Activated naive CD8-positive, alpha-beta T cell treated with anti-CD3 and anti-CD28 coated beads, Interleukin-2, amount 50 U/mL, for 24 hours (primary cell): ENCODE measurements around the gene SLC24A4.

ENCODE experiments used
- ATAC-seq: fragments of 150-1000 bp; cut with Tn5 transposase; one replicate; pipeline ENCODE4 v1.10.0; 2021
- DNase-seq: peaks from one replicate; pipeline ENCODE4 v3.0.0; 2021
- H3K27ac Mint-ChIP-seq: one replicate; pipeline ENCODE4 v1.8.0; 2021; ENCODE audit warnings: mild to moderate bottlenecking, mixed read lengths
- H3K27me3 Mint-ChIP-seq: one replicate; pipeline ENCODE4 v1.8.0; 2021; ENCODE audit warnings: mixed read lengths
- H3K36me3 Mint-ChIP-seq: one replicate; pipeline ENCODE4 v1.8.0; 2021; ENCODE audit warnings: low read depth, mixed read lengths
- H3K4me1 Mint-ChIP-seq: one replicate; pipeline ENCODE4 v1.8.0; 2021; ENCODE audit warnings: mixed read lengths
- H3K4me3 Mint-ChIP-seq: one replicate; pipeline ENCODE4 v1.8.0; 2021; ENCODE audit warnings: mild to moderate bottlenecking, moderate library complexity, mixed read lengths
- H3K9me3 Mint-ChIP-seq: one replicate; pipeline ENCODE4 v1.8.0; 2021; ENCODE audit warnings: mixed read lengths

SLC24A4 gene

GRCh38 chr14:92413379-92413778 lies 90.4 kb downstream of the SLC24A4 start:
- Mint-ChIP-seq H3K4me3 (no peak overlapping the region), H3K4me1 (no peaks in the 10 kb centered on the region), H3K27ac (no peak overlapping the region), H3K36me3 (no peaks in the 10 kb centered on the region), H3K9me3 (no peaks in the 10 kb centered on the region), H3K27me3 (peaks cover 8% of the 10 kb centered on the region)
- ATAC-seq (no peak), DNase-seq (no peak)

- ATAC-seq = no peak
- Mint-ChIP-seq H3K27me3 (peaks cover 8% of the 10 kb centered on the region), H3K36me3 (no peaks in the 10 kb centered on the region), H3K4me3 (no peak overlapping the region), H3K27ac (no peak overlapping the region), H3K4me1 (no peaks in the 10 kb centered on the region), H3K9me3 (no peaks in the 10 kb centered on the region)
- no peak for DNase-seq
Measured at GRCh38 chr14:92414690-92415445, 91.9 kb downstream of the SLC24A4 start.

- Mint-ChIP-seq H3K27ac (no peak overlapping the region), H3K27me3 (peaks cover 8% of the 10 kb centered on the region)
Measured at GRCh38 chr14:92415969-92416368, 93.0 kb downstream of the SLC24A4 start.

GRCh38 chr14:92416544-92416943 lies 93.6 kb downstream of the SLC24A4 start:
- ATAC-seq = no peak
- Mint-ChIP-seq H3K4me1 (no peaks in the 10 kb centered on the region), H3K36me3 (no peaks in the 10 kb centered on the region), H3K27me3 (peaks cover 8% of the 10 kb centered on the region), H3K4me3 (no peak overlapping the region), H3K9me3 (no peaks in the 10 kb centered on the region), H3K27ac (no peak overlapping the region)
- no peak for DNase-seq

More at GRCh38 chr14:92415969-92416368, 93.0 kb downstream of the SLC24A4 start:
- Mint-ChIP-seq H3K4me3 (no peak overlapping the region), H3K36me3 (no peaks in the 10 kb centered on the region), H3K4me1 (no peaks in the 10 kb centered on the region), H3K9me3 (no peaks in the 10 kb centered on the region)
- DNase-seq = no peak
- no peak for ATAC-seq

- Mint-ChIP-seq H3K27me3 (peaks cover 4% of the 10 kb centered on the region), H3K4me1 (no peaks in the 10 kb centered on the region), H3K36me3 (no peaks in the 10 kb centered on the region), H3K27ac (no peak overlapping the region), H3K9me3 (no peaks in the 10 kb centered on the region), H3K4me3 (no peak overlapping the region)
- no peak for ATAC-seq
- no peak for DNase-seq
Measured at GRCh38 chr14:92417759-92418158, 94.8 kb downstream of the SLC24A4 start.

GRCh38 chr14:92421751-92422150 lies 98.8 kb downstream of the SLC24A4 start:
- Mint-ChIP-seq H3K4me1 (peaks cover 10% of the 10 kb centered on the region), H3K27me3 (no peaks in the 10 kb centered on the region), H3K4me3 (no peak overlapping the region), H3K9me3 (no peaks in the 10 kb centered on the region), H3K36me3 (no peaks in the 10 kb centered on the region), H3K27ac (no peak overlapping the region)
- ATAC-seq (no peak), DNase-seq (no peak)

- Mint-ChIP-seq H3K27ac (no peak overlapping the region), H3K4me3 (no peak overlapping the region), H3K4me1 (peaks cover 10% of the 10 kb centered on the region), H3K27me3 (no peaks in the 10 kb centered on the region), H3K9me3 (no peaks in the 10 kb centered on the region), H3K36me3 (no peaks in the 10 kb centered on the region)
- no peak for ATAC-seq
- no peak for DNase-seq
Measured at GRCh38 chr14:92425101-92425500, 102.1 kb downstream of the SLC24A4 start.

GRCh38 chr14:92426237-92426636 lies 103.3 kb downstream of the SLC24A4 start:
- no peak overlapping the region for H3K4me3 Mint-ChIP-seq
- H3K4me1 Mint-ChIP-seq = peaks cover 10% of the 10 kb centered on the region
- H3K36me3 Mint-ChIP-seq = no peaks in the 10 kb centered on the region
- H3K27ac Mint-ChIP-seq = no peak overlapping the region
- H3K27me3 Mint-ChIP-seq = no peaks in the 10 kb centered on the region
- H3K9me3 Mint-ChIP-seq = no peaks in the 10 kb centered on the region
- no peak for DNase-seq
- ATAC-seq = no peak

GRCh38 chr14:92427096-92427495 lies 104.1 kb downstream of the SLC24A4 start:
- no peak overlapping the region for H3K4me3 Mint-ChIP-seq
- H3K9me3 Mint-ChIP-seq = no peaks in the 10 kb centered on the region
- DNase-seq (no peak), ATAC-seq (no peak)
- H3K27me3 Mint-ChIP-seq = no peaks in the 10 kb centered on the region
- H3K27ac Mint-ChIP-seq = no peak overlapping the region
- H3K36me3 Mint-ChIP-seq = no peaks in the 10 kb centered on the region
- H3K4me1 Mint-ChIP-seq = peaks cover 10% of the 10 kb centered on the region

GRCh38 chr14:92430686-92431085 lies 107.7 kb downstream of the SLC24A4 start:
- Mint-ChIP-seq H3K4me1 (peaks cover 9% of the 10 kb centered on the region), H3K9me3 (no peaks in the 10 kb centered on the region), H3K27ac (no peak overlapping the region), H3K4me3 (no peak overlapping the region), H3K36me3 (no peaks in the 10 kb centered on the region), H3K27me3 (no peaks in the 10 kb centered on the region)
- DNase-seq = no peak
- ATAC-seq = no peak

- H3K4me3 Mint-ChIP-seq = no peak overlapping the region
- no peaks in the 10 kb centered on the region for H3K9me3 Mint-ChIP-seq
- no peaks in the 10 kb centered on the region for H3K36me3 Mint-ChIP-seq
- H3K27me3 Mint-ChIP-seq = no peaks in the 10 kb centered on the region
- no peak for ATAC-seq
- no peak overlapping the region for H3K27ac Mint-ChIP-seq
- H3K4me1 Mint-ChIP-seq = peaks cover 3% of the 10 kb centered on the region
- DNase-seq = no peak
Measured at GRCh38 chr14:92431199-92431725, 108.3 kb downstream of the SLC24A4 start.

- no peaks in the 10 kb centered on the region for H3K36me3 Mint-ChIP-seq
Measured at GRCh38 chr14:92433407-92433806, 110.4 kb downstream of the SLC24A4 start.

GRCh38 chr14:92435154-92435553 lies 112.2 kb downstream of the SLC24A4 start:
- Mint-ChIP-seq H3K9me3 (peaks cover 5% of the 10 kb centered on the region), H3K4me1 (peaks cover 14% of the 10 kb centered on the region), H3K4me3 (no peak overlapping the region), H3K36me3 (no peaks in the 10 kb centered on the region), H3K27me3 (no peaks in the 10 kb centered on the region), H3K27ac (no peak overlapping the region)
- no peak for DNase-seq
- no peak for ATAC-seq

More at GRCh38 chr14:92433407-92433806, 110.4 kb downstream of the SLC24A4 start:
- Mint-ChIP-seq H3K4me3 (no peak overlapping the region), H3K27ac (no peak overlapping the region), H3K27me3 (no peaks in the 10 kb centered on the region), H3K4me1 (peaks cover 2% of the 10 kb centered on the region), H3K9me3 (peaks cover 5% of the 10 kb centered on the region)
- no peak for DNase-seq
- no peak for ATAC-seq

- Mint-ChIP-seq H3K4me1 (peaks cover 18% of the 10 kb centered on the region), H3K27ac (no peak overlapping the region), H3K4me3 (no peak overlapping the region), H3K36me3 (no peaks in the 10 kb centered on the region), H3K27me3 (no peaks in the 10 kb centered on the region), H3K9me3 (peaks cover 5% of the 10 kb centered on the region)
- DNase-seq (no peak), ATAC-seq (no peak)
Measured at GRCh38 chr14:92436115-92436776, 113.3 kb downstream of the SLC24A4 start.

GRCh38 chr14:92437309-92437708 lies 114.3 kb downstream of the SLC24A4 start:
- H3K4me1 Mint-ChIP-seq = peaks cover 27% of the 10 kb centered on the region
- no peak for ATAC-seq

More at GRCh38 chr14:92437309-92437708, 114.3 kb downstream of the SLC24A4 start:
- peaks cover 5% of the 10 kb centered on the region for H3K9me3 Mint-ChIP-seq
- H3K36me3 Mint-ChIP-seq = no peaks in the 10 kb centered on the region
- H3K4me3 Mint-ChIP-seq = no peak overlapping the region
- no peaks in the 10 kb centered on the region for H3K27me3 Mint-ChIP-seq
- DNase-seq = no peak
- H3K27ac Mint-ChIP-seq = no peak overlapping the region
